Transverse colon (tissue), 4 donors: ENCODE data around the gene BMPR2.

Experiments
- CTCF ChIP-seq, 5 experiments: fragments of 200-600 bp in 3 of 5; fragments of 450-650 bp in 2 of 5; sonication (generic) in 3 of 5; IDR thresholded peaks; 1 replicate in 2 of 5; 2 replicates in 3 of 5; pipeline ENCODE4 v1.5.1; 2016 to 2017; ENCODE audit warnings: antibody characterized with exemption in 5 of 5, inconsistent platforms in 3 of 5, mild to moderate bottlenecking in 2 of 5, moderate library complexity in 1 of 5
- EP300 ChIP-seq: sonication (generic); formaldehyde crosslinking; IDR thresholded peaks from one replicate; pipeline ENCODE4 v1.6.1; 2017; ENCODE audit warnings: antibody characterized with exemption, low read depth
- POLR2A ChIP-seq: fragments of 450-650 bp; IDR thresholded peaks from one replicate; pipeline ENCODE4 v1.6.1; 2016; ENCODE audit warnings: antibody characterized with exemption, mild to moderate bottlenecking, moderate library complexity
- POLR2AphosphoS5 ChIP-seq, 3 donors: sonication (generic); formaldehyde crosslinking; IDR thresholded peaks; one replicate each; pipeline ENCODE4 v1.6.1; 2016; ENCODE audit warnings: antibody characterized with exemption in 3 of 3

GRCh38 chr2:202429164-202429980 is 53.2 kb downstream of the BMPR2 start:
- TF ChIP-seq CTCF (IDR thresholded peaks at IDR 0.05) = no peak
- no peak for TF ChIP-seq POLR2A
- TF ChIP-seq EP300 = peak; percentile 87
- TF ChIP-seq POLR2AphosphoS5 (IDR thresholded peaks at IDR 0.05) = peak; percentile 32 to 65 (median 59)
